DMS53 (cell line): Measurements from ENCODE around the gene ZDHHC20.
A peak's percentile ranks its signal among the peaks of the same experiment; 100 is the strongest.

ENCODE experiments used
- DNase-seq: peaks from one replicate; lab custom pipeline; 2025; lab: John Stamatoyannopoulos, UW

Gene ZDHHC20

DNA sequence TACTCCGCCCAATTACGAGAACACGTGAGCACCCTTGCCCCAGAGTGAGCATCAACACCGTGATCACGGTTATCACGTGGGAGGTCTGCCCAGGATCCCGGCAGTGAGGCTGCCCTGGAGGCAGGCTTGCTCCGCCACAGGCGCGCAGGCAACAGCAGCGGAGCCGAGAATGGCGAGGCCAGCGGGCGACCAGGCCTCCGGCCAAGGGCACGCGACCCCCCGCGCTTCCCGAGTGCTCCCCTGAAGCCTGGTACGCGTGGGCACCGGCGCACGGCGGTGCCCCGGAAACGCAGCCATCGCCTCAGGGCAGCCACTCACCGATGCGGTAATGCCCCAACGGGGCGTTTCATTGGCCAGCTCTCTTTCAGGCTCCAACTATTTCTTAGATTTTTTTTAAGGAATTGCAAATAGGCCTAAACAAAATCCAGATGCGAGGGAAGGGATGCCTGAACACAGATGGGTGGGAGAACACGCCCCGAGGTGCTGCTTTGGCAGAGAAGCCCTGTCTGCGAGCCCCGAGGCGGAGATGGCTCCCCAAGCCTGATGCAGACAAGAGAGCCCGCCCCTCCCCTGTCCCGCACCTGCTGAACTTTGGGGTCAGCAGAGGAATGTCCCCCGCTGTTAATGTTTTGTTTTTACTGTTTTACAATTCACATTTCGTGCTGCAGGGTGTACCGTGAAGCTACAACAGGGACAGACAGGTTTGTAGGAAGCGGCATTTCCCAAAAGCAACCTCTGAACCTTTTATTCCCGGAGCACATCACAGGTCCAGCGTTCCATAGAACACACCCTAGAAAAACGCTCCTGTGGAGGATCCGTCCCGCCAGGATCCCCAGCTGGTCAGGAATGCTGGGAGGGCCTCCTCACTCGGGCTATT, 132.7 kb downstream of the ZDHHC20 start:
- DNase-seq = peak; percentile 75

GRCh38 chr13:21324803-21325202, 134.3 kb downstream of the ZDHHC20 start:
- DNase-seq = no peak

DNA sequence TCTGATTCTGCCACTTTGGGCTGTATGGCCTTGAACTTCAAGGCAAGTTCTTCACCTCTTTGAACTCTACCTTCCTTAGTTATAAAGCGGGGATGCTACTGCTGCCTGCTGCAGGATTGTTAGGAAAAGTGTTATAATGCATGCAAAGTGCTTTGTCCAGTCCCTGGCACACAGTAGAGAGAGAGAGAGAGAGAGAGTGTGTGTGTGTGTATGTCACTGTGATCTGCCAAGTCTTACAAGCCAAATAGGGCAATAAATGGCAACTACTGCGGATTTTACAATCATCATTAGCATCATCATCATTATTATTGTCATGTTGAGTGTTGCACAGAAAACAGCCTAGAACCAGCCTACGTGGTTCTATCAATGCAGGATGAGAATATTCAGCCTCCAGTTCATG, 136.1 kb downstream of the ZDHHC20 start:
- no peak for DNase-seq
